HG02885 (cell line): Measurements from ENCODE around the gene L2HGDH.

ENCODE experiments used
- ATAC-seq: cut with Tn5 transposase; IDR thresholded peaks from one replicate; pipeline ENCODE4 v1.9.1; 2021; ENCODE audit warnings: mild to moderate bottlenecking; ENCODE audit not compliant: unreplicated experiment, poor library complexity

L2HGDH gene

GRCh38 chr14:50301914-50302313, 10.1 kb downstream of the L2HGDH start:
- ATAC-seq: no peak

- no peak for ATAC-seq
Observed at GRCh38 chr14:50299585-50299984, 12.4 kb downstream of the L2HGDH start.

- ATAC-seq: no peak
Observed at GRCh38 chr14:50290306-50290705, 21.7 kb downstream of the L2HGDH start.

GRCh38 chr14:50288146-50288545, 23.9 kb downstream of the L2HGDH start:
- no peak for ATAC-seq

GRCh38 chr14:50285861-50286260, 26.2 kb downstream of the L2HGDH start:
- ATAC-seq: no peak

- no peak for ATAC-seq
Observed at GRCh38 chr14:50272498-50272897, 39.5 kb downstream of the L2HGDH start.

GRCh38 chr14:50270932-50271331, 41.1 kb downstream of the L2HGDH start:
- no peak for ATAC-seq

GRCh38 chr14:50265029-50265428, 47.0 kb downstream of the L2HGDH start:
- ATAC-seq: no peak

- no peak for ATAC-seq
Observed at GRCh38 chr14:50263321-50263720, 48.7 kb downstream of the L2HGDH start.

GRCh38 chr14:50262865-50263264, 49.2 kb downstream of the L2HGDH start:
- ATAC-seq: no peak

GRCh38 chr14:50260511-50260910, 51.5 kb downstream of the L2HGDH start:
- no peak for ATAC-seq

- no peak for ATAC-seq
Observed at GRCh38 chr14:50260072-50260471, 52.0 kb downstream of the L2HGDH start.

GRCh38 chr14:50257732-50258131, 54.3 kb downstream of the L2HGDH start:
- ATAC-seq: no peak

- no peak for ATAC-seq
Observed at GRCh38 chr14:50254248-50254647, 57.8 kb downstream of the L2HGDH start.

GRCh38 chr14:50249136-50249775, 62.8 kb downstream of the L2HGDH start:
- ATAC-seq: no peak

- ATAC-seq: no peak
Observed at GRCh38 chr14:50247245-50247644, 64.8 kb downstream of the L2HGDH start.

GRCh38 chr14:50242566-50243310, 69.3 kb downstream of the L2HGDH start:
- ATAC-seq: no peak

- no peak for ATAC-seq
Observed at GRCh38 chr14:50242096-50242495, 69.9 kb downstream of the L2HGDH start.

- ATAC-seq: no peak
Observed at GRCh38 chr14:50237427-50237826, 74.6 kb downstream of the L2HGDH start.

- ATAC-seq: no peak
Observed at GRCh38 chr14:50233951-50234250, 78.1 kb downstream of the L2HGDH start.

GRCh38 chr14:50233166-50233950, 78.7 kb downstream of the L2HGDH start:
- no peak for ATAC-seq
